ENCODE data around the gene GNGT2.

Gene GNGT2

DNA sequence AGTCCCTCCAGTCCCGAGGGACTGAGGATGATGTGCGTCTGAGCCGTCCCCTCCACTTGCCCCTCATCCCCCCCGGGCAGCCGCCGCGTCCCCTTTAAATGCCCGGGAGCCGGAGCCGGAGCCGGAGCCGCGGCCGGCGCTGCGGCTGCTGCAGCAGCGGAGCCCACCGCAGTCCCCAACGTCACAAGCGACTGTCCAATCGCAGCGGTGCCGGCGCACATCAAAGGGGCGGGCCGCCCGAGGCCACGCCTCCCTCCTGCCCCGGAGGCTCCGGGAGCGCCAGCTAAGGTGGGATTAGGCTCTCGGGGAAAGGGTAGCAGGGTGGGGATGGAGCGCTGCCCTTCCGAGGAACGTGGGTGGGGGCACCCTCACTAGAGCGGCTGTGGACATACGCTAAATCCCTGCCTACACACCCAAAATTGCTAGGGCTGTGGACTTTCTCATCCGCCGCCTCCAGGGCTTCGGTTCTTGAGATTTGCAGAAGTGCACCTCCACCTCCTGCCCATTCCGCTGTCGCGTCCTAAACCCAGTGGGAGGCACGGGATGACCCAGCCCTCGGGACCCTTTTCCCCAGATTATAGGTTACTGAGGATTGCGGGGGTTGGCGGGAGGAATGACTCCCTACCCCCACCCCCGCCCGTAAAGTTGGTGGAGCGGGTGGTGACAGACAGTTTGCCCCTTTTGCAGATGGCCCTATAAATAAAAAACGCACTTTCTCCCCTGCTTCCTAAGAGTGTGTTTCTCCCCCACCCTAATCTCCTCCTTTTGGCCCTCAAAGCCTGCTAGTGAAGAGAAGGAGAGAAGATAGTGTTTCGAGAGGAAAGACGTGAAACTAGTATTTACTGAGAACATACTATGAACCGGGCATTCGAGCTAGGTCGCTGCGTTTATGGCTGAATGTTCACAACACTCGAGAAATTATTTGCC is 20.5 kb upstream of the GNGT2 start, which contains the start of gene PHOSPHO1:
TSS of gene PHOSPHO1 (minus strand) at position 152 of the 927 bp plus-strand sequence. CDS start 4,096 bp downstream, outside the sequence.
- peak within 1 kb of the TSS; percentile 95 for H3K4me2 ChIP-seq (ENCODE audit: low read length)
- peak within 1 kb of the TSS; percentile 81 for H2AFZ ChIP-seq
- no peaks in the 10 kb centered on the region for H3K36me3 ChIP-seq (ENCODE audit: control insufficient read depth, insufficient read depth, low read length)
- no peaks in the 10 kb centered on the region for H3K79me2 ChIP-seq
- TF ChIP-seq, protein P1, sequence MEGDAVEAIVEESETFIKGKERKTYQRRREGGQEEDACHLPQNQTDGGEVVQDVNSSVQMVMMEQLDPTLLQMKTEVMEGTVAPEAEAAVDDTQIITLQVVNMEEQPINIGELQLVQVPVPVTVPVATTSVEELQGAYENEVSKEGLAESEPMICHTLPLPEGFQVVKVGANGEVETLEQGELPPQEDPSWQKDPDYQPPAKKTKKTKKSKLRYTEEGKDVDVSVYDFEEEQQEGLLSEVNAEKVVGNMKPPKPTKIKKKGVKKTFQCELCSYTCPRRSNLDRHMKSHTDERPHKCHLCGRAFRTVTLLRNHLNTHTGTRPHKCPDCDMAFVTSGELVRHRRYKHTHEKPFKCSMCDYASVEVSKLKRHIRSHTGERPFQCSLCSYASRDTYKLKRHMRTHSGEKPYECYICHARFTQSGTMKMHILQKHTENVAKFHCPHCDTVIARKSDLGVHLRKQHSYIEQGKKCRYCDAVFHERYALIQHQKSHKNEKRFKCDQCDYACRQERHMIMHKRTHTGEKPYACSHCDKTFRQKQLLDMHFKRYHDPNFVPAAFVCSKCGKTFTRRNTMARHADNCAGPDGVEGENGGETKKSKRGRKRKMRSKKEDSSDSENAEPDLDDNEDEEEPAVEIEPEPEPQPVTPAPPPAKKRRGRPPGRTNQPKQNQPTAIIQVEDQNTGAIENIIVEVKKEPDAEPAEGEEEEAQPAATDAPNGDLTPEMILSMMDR (IDR thresholded peaks at IDR 0.05): no peak
- no peaks in the 10 kb centered on the region for H3K4me1 ChIP-seq
- no peaks in the 10 kb centered on the region for H3K9me3 ChIP-seq (ENCODE audit: control insufficient read depth, low read length)
- no peaks in the 10 kb centered on the region for H3K27me3 ChIP-seq (ENCODE audit: control insufficient read depth, insufficient read depth, low read length)
- no peak within 1 kb of the TSS for H3K27ac ChIP-seq
- H3K9ac ChIP-seq: no peak within 1 kb of the TSS
- peak within 1 kb of the TSS; percentile 64 for H3K4me3 ChIP-seq (ENCODE audit: low read depth, low read length)

DNA sequence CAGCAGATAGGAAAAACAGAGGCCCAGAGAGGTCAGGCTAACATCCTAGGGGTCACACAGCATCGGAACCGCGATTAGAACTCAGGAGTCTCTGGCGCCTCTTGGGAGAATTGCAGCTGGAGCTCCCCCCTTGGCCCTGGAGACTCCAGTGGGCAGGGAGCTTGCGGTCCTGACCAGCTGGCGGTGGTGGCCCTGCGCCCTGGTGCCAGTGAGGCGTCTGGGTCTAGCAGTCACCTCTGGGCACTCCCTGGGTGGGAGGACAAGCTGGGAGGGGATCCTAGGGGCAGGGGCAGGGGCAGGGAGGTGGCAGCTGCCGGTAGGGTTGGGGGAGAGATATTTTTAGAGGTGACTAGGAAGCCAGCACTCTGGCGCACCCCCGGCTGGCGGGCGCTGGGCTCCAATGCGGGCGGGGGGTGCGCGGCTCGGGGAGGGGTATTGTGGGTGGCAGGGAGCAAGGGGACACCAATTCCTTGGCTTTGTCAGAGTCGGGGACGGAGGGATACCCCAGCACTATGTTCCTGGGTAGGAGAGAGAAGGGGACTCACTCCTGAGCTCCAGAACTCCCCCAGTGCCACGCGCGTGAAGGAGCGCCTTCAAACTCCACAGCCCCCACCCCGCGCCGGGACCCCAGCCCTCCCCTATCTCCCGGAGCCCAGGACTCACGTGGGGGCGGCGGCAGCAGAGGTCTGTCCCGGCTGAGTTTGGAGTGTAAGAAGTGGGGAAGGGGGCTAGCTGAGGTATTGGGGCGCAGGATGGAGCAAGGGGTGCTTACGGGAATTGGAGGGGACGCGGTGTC is 19.6 kb upstream of the GNGT2 start:
- no peaks in the 10 kb centered on the region for H3K4me1 ChIP-seq
- no peaks in the 10 kb centered on the region for H3K36me3 ChIP-seq (ENCODE audit: control insufficient read depth, insufficient read depth, low read length)
- H3K4me2 ChIP-seq (ENCODE audit: low read length): peak overlapping the region; percentile 95
- H3K27me3 ChIP-seq (ENCODE audit: control insufficient read depth, insufficient read depth, low read length): no peaks in the 10 kb centered on the region
- no peaks in the 10 kb centered on the region for H3K79me2 ChIP-seq
- H3K27ac ChIP-seq: no peak overlapping the region
- TF ChIP-seq, protein P1 (IDR thresholded peaks at IDR 0.05): no peak
- no peaks in the 10 kb centered on the region for H3K9me3 ChIP-seq (ENCODE audit: control insufficient read depth, low read length)
- H2AFZ ChIP-seq: peak overlapping the region; percentile 81
- H3K4me3 ChIP-seq (ENCODE audit: low read depth, low read length): peak overlapping the region; percentile 64
- H3K9ac ChIP-seq: no peak overlapping the region

DNA sequence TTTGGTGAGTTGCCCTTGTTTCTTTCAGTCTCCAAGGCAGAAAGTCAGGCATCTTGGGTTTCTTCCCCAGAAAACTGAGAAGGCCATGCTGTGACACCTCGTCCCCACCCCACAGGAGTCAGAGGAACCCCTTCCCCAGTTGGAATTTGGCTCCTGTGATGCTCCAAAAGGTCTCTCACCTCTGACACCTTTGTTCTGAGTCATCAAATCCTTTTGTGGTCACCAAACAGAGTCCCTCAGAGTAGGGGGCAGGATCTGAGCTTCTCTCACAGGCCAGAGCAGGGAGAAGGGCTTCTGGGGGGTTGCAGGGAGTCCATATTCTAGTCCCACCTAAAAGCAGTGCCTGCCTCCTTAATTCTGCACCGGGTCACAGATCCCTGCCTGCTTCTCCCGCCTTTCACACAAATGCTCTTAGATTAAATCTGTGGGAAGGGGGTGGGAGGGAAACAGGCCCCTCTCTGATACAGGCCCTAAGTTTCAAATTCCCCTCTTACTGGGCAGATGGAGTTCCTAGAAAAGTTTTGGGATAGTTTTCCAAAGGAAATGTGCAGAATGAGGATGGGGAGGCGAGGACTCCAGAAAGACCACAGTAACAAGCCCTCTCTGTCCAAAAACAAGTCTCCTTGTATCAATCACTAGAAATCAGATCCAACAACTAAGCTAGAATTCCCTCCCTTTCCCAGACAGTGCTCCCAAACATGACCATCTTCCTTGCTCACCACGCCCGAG is 18.9 kb upstream of the GNGT2 start:
- no peaks in the 10 kb centered on the region for H3K9me3 ChIP-seq (ENCODE audit: control insufficient read depth, low read length)
- no peak overlapping the region for H3K4me2 ChIP-seq (ENCODE audit: low read length)
- H3K36me3 ChIP-seq (ENCODE audit: control insufficient read depth, insufficient read depth, low read length): no peaks in the 10 kb centered on the region
- H3K27me3 ChIP-seq (ENCODE audit: control insufficient read depth, insufficient read depth, low read length): no peaks in the 10 kb centered on the region
- no peaks in the 10 kb centered on the region for H3K79me2 ChIP-seq
- no peak overlapping the region for H3K27ac ChIP-seq
- no peaks in the 10 kb centered on the region for H3K4me1 ChIP-seq
- H3K9ac ChIP-seq: no peak overlapping the region
- TF ChIP-seq, protein P1 (IDR thresholded peaks at IDR 0.05): no peak
- no peak overlapping the region for H2AFZ ChIP-seq
- H3K4me3 ChIP-seq (ENCODE audit: low read depth, low read length): no peak overlapping the region

DNA sequence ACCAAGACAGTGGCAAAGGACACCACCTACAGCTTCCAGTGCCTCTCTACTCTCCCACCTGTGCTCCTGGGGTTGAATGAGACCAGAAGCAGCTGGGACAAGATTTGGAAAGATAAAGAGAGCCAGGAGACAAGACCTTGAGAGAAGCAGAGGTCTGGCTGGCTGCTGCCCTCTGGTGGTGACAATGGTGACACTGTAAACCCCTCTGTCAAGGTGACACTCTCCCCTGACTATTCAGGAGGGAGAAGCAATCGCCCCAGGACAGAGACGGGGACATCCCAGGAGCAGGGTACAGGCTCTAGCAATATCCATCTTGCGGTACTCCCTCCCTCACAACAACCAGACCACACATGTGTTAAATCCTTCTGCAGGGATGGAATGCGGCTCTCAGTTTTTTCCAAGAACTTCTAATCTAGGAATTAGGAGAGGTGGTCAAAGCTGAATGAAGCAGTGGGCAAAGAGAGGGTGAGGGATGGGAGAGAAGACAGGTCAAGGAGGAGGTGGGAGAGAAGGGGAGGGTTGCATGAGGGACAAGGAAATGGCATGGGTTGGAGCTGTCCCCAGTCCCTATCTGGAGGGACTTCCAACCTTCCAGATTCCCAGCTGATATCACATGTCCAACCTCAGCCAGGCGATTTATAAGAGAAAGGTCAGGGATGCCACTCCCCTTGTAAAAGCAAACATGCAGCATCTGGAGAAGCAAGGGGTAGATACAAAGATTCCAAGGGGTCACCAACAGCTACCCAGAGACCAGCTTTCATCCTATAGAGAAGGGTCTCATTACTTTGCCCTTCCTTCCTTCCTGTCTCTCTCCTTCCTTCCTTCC is 17.3 kb upstream of the GNGT2 start:
- Histone ChIP-seq H3K9ac (no peak overlapping the region), H3K27me3 (ENCODE audit: control insufficient read depth, insufficient read depth, low read length) (no peaks in the 10 kb centered on the region), H3K4me2 (ENCODE audit: low read length) (no peak overlapping the region), H3K79me2 (no peaks in the 10 kb centered on the region), H2AFZ (no peak overlapping the region), H3K27ac (no peak overlapping the region), H3K4me1 (no peaks in the 10 kb centered on the region), H3K36me3 (ENCODE audit: control insufficient read depth, insufficient read depth, low read length) (no peaks in the 10 kb centered on the region), H3K9me3 (ENCODE audit: control insufficient read depth, low read length) (no peaks in the 10 kb centered on the region), H3K4me3 (ENCODE audit: low read depth, low read length) (no peak overlapping the region)
- TF ChIP-seq, protein P1 (IDR thresholded peaks at IDR 0.05): peak; percentile 90
